Activated naive CD4-positive, alpha-beta T cell (primary cell): Measurements from ENCODE around the gene OLIG2.

Experiments
- DNase-seq, 4 experiments: peaks; one replicate each; lab custom pipeline; 2025; lab: John Stamatoyannopoulos, UW

The OLIG2 gene

DNA sequence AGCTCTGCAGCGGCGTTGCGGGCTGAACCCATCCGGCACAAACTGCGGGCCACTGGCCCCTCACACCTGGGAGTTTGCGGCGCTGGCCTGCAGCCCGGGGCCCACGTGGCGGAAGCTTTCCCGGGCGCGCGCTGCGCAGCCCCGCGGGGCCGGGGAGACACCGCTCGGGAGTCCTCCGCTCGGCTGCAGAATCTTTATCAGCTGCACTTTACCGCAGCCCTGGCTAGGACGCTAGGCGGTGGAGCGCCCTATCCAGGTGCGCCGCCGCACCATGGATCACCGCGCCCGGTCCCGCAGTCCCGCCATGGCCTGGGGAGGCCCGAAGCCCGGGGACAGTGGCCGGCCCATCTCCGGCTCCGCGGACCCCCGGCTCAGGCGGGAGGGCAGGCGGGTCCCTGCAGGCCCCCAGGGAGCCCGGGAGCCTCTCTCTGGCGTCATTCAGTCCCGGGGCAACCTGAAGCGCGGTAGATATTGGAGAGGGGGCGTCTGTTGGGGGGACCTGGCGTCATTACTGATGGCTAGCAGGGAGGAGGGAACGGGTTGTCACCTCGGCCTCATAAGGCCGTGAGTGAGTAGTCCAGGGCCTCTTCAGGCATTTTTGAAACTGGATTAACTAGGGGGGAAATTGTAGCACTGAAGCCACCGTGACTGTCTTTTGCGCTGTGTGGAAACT, 5.7 kb upstream of the OLIG2 start:
- no peak for DNase-seq

GRCh38 chr21:33020558-33021100, 5.1 kb upstream of the OLIG2 start:
- DNase-seq: no peak

DNA sequence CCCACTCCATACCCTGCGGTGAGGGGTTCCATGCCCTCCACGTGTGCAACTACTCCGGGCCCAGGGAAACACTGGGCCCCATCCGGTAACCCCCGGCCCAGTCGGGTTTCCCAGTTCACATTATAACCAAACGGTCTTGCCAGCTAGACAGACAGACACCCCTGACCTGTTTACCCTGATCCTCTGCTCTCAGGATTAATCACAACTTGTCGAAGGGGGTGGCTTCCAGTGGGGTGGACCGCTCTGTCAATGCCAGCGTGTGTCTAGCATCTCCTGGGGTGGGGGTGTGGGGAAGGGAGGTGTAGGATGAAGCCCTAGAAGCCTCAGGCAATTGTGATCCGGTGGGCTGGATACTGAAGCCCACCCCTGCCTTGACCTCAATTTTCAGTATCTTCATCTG, 4.6 kb upstream of the OLIG2 start:
- no peak for DNase-seq

- DNase-seq: no peak
Observed at GRCh38 chr21:33021667-33022066, 4.1 kb upstream of the OLIG2 start.

- no peak for DNase-seq
Observed at GRCh38 chr21:33022489-33022827, 3.3 kb upstream of the OLIG2 start.

DNA sequence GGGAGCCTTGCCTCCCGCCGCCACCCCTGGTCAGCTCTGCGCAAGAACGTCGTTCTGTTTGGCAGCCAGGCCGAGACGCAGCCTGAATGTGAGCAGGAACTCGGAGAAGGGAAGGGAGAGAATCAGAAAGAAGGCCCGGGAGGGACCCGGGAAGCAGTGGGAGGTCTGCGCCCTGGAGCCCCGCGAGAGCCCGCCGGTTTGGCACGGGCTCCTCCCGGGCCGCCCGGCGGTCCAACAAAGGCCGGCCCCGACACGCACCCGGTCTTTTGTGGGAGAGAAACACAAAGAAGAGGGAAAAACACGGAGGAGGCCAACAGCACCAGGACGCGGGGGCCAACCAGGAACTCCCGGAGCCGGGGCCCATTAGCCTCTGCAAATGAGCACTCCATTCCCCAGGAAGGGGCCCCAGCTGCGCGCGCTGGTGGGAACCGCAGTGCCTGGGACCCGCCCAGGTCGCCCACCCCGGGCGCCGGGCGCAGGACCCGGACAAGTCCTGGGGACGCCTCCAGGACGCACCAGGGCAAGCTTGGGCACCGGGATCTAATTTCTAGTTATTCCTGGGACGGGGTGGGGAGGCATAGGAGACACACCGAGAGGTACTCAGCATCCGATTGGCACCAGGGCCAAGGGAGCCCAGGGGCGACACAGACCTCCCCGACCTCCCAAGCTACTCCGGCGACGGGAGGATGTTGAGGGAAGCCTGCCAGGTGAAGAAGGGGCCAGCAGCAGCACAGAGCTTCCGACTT, 2.7 kb upstream of the OLIG2 start:
- no peak for DNase-seq

DNA sequence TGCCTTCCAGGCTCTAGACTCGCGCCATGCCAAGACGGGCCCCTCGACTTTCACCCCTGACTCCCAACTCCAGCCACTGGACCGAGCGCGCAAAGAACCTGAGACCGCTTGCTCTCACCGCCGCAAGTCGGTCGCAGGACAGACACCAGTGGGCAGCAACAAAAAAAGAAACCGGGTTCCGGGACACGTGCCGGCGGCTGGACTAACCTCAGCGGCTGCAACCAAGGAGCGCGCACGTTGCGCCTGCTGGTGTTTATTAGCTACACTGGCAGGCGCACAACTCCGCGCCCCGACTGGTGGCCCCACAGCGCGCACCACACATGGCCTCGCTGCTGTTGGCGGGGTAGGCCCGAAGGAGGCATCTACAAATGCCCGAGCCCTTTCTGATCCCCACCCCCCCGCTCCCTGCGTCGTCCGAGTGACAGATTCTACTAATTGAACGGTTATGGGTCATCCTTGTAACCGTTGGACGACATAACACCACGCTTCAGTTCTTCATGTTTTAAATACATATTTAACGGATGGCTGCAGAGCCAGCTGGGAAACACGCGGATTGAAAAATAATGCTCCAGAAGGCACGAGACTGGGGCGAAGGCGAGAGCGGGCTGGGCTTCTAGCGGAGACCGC, 2.0 kb upstream of the OLIG2 start:
- no peak for DNase-seq

DNA sequence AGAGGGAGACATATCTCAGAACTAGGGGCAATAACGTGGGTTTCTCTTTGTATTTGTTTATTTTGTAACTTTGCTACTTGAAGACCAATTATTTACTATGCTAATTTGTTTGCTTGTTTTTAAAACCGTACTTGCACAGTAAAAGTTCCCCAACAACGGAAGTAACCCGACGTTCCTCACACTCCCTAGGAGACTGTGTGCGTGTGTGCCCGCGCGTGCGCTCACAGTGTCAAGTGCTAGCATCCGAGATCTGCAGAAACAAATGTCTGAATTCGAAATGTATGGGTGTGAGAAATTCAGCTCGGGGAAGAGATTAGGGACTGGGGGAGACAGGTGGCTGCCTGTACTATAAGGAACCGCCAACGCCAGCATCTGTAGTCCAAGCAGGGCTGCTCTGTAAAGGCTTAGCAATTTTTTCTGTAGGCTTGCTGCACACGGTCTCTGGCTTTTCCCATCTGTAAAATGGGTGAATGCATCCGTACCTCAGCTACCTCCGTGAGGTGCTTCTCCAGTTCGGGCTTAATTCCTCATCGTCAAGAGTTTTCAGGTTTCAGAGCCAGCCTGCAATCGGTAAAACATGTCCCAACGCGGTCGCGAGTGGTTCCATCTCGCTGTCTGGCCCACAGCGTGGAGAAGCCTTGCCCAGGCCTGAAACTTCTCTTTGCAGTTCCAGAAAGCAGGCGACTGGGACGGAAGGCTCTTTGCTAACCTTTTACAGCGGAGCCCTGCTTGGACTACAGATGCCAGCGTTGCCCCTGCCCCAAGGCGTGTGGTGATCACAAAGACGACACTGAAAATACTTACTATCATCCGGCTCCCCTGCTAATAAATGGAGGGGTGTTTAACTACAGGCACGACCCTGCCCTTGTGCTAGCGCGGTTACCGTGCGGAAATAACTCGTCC, 1.3 kb upstream of the OLIG2 start:
- DNase-seq: no peak

DNA sequence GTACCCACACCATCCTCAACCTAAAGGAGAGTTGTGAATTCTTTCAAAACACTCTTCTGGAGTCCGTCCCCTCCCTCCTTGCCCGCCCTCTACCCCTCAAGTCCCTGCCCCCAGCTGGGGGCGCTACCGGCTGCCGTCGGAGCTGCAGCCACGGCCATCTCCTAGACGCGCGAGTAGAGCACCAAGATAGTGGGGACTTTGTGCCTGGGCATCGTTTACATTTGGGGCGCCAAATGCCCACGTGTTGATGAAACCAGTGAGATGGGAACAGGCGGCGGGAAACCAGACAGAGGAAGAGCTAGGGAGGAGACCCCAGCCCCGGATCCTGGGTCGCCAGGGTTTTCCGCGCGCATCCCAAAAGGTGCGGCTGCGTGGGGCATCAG, 638 bp upstream of the OLIG2 start:
- DNase-seq: no peak

- DNase-seq: no peak
Observed at GRCh38 chr21:33026443-33026858, 716 bp downstream of the OLIG2 start.

DNA sequence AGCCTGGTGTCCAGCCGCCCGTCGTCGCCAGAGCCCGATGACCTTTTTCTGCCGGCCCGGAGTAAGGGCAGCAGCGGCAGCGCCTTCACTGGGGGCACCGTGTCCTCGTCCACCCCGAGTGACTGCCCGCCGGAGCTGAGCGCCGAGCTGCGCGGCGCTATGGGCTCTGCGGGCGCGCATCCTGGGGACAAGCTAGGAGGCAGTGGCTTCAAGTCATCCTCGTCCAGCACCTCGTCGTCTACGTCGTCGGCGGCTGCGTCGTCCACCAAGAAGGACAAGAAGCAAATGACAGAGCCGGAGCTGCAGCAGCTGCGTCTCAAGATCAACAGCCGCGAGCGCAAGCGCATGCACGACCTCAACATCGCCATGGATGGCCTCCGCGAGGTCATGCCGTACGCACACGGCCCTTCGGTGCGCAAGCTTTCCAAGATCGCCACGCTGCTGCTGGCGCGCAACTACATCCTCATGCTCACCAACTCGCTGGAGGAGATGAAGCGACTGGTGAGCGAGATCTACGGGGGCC, 1.2 kb downstream of the OLIG2 start:
- no peak for DNase-seq

GRCh38 chr21:33027401-33028286, 1.9 kb downstream of the OLIG2 start:
- peak in 1 of 4 experiments; percentile 16 for DNase-seq

DNA sequence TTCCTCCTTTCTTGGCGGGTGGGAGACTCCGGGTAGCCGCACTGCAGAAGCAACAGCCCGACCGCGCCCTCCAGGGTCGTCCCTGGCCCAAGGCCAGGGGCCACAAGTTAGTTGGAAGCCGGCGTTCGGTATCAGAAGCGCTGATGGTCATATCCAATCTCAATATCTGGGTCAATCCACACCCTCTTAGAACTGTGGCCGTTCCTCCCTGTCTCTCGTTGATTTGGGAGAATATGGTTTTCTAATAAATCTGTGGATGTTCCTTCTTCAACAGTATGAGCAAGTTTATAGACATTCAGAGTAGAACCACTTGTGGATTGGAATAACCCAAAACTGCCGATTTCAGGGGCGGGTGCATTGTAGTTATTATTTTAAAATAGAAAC, 2.5 kb downstream of the OLIG2 start:
- DNase-seq: no peak

GRCh38 chr21:33028773-33029384, 3.1 kb downstream of the OLIG2 start:
- DNase-seq: peak in 1 of 4 experiments; percentile 11

GRCh38 chr21:33029385-33029921, 3.7 kb downstream of the OLIG2 start:
- DNase-seq: no peak

GRCh38 chr21:33029975-33030461, 4.3 kb downstream of the OLIG2 start:
- no peak for DNase-seq

DNA sequence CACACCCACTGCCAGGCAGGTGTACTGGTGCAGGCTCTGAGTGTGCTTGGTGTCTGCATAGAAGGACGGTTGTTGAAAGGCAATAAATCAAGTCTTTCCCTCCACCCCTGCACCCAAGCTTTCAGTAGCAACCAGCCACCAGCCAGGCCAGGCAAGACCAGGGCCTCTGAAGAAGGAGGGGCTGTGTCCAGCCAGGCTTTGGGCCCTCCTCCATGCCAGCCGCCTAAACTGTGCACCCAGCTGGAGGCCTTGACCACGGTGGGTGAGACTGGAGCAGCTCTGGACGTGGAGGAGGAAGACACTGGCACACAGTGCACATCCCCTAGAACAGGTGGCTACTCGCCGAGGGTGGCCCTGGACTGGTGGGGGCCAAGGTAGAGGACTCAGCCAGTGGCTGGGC, 4.9 kb downstream of the OLIG2 start:
- no peak for DNase-seq

DNA sequence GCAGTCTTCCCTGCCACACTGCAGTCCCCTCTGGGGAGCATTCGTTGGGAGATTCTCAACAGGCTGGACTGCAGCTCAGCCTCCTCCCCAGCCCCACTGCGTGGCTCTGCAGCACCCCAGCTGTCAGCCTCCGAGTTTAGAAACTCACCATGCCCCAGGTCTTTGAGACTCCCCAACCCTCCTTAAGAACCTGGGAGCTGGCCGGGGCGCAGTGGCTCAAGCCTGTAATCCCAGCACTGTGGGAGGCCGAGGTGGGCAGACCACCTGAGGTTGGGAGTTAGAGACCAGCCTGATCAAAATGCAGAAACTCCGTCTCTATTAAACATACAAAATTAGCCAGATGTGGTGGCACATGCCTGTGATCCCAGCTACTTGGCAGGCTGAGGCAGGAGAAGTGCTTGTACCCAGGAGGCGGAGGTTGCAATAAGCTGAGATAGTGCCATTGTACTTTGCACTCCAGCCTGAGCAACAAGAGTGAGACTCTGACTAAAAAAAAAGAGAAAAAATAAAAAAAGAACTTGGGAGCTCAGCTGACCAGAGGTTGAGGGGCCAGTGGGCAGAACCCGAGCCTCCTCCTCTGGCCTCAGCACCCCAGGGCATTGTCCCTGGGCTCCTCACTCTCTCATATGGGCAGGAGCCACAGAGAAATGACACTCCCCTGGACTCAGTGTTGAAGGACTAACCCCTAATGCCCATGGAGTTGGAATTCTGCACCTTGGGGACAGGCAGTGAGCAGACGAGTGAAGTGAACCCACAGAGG, 5.6 kb downstream of the OLIG2 start:
- no peak for DNase-seq

GRCh38 chr21:33032434-33033047, 6.8 kb downstream of the OLIG2 start:
- DNase-seq: no peak
